H1 (cell line): Measurements from ENCODE around the gene DENND1A. TPM values are rescaled to one million over a fixed set of nuclear protein-coding genes. Genes with fewer than 3 reads are reported as not detected.

Source experiments
- CTCF ChIA-PET: fragments of 300-600 bp; sonication (Branson Sonifier 250); formaldehyde crosslinking; loops from one replicate; lab custom pipeline; 2021; ENCODE audit not compliant: partially characterized antibody; lab: Charles Lee
- POLR2A ChIA-PET: fragments of 300-600 bp; sonication (Branson Sonifier 250); formaldehyde crosslinking; loops from one replicate; lab custom pipeline; 2021; ENCODE audit warnings: inconsistent platforms; ENCODE audit not compliant: partially characterized antibody; lab: Charles Lee
- DNase-seq, 2 experiments: peaks; one replicate each; pipeline versions ENCODE4 v3.0.0 to v3.0.0-alpha.2; 2010 to 2022; ENCODE audit warnings: low spot score in 2 of 2, low read depth in 1 of 2, mixed read lengths in 1 of 2
- FAIRE-seq: peaks from 2 replicates; lab custom pipeline; 2011; peaks lifted over from hg19 to GRCh38; lab: Jason Lieb, UNC
- H2AFZ ChIP-seq: 2 replicates; pipeline ENCODE4 v1.8.1; 2012; ENCODE audit warnings: low read length, inconsistent platforms
- H2AK5ac ChIP-seq: 2 replicates; pipeline ENCODE4 v1.6.1; 2013; ENCODE audit warnings: low read depth, low read length
- H2BK120ac ChIP-seq: replicated peaks from 2 replicates; pipeline ENCODE3; 2013; ENCODE audit warnings: low read depth, low read length, inconsistent platforms
- H2BK12ac ChIP-seq: 2 replicates; pipeline ENCODE4 v1.6.1; 2013; ENCODE audit warnings: low read depth, low read length
- H2BK15ac ChIP-seq: 2 replicates; pipeline ENCODE4 v1.6.1; 2013; ENCODE audit warnings: low read length
- H2BK20ac ChIP-seq: 2 replicates; pipeline ENCODE4 v1.6.1; 2013; ENCODE audit warnings: low read length
- H2BK5ac ChIP-seq: 2 replicates; pipeline ENCODE4 v1.6.1; 2013; ENCODE audit warnings: low read depth, low read length
- H3K14ac ChIP-seq: 2 replicates; pipeline ENCODE4 v1.6.1; 2013; ENCODE audit warnings: inconsistent platforms; ENCODE audit not compliant: insufficient read length
- H3K18ac ChIP-seq: 2 replicates; pipeline ENCODE4 v1.6.1; 2013; ENCODE audit warnings: low read length; ENCODE audit errors: extremely low read depth
- H3K23ac ChIP-seq: 2 replicates; pipeline ENCODE4 v1.6.1; 2013; ENCODE audit warnings: inconsistent platforms; ENCODE audit not compliant: insufficient read length
- H3K23me2 ChIP-seq: 2 replicates; pipeline ENCODE4 v1.6.1; 2013; ENCODE audit warnings: low read depth, low read length
- H3K27ac ChIP-seq: 2 replicates; pipeline ENCODE4 v1.6.1; 2011; ENCODE audit warnings: low read depth, low read length, inconsistent platforms
- H3K27me3 ChIP-seq, 4 experiments: replicated peaks in 1 of 4; 1 replicate in 1 of 4; 2 replicates in 3 of 4; pipeline versions ENCODE4 v1.6.1 to v1.8.1; 2011 to 2013; ENCODE audit warnings: low read length in 3 of 4, mild to moderate bottlenecking in 3 of 4, inconsistent platforms in 2 of 4, mixed read lengths in 2 of 4, moderate library complexity in 1 of 4; ENCODE audit not compliant: control insufficient read depth in 3 of 4, insufficient read depth in 3 of 4; ENCODE audit errors: extremely low read depth in 1 of 4
- H3K36me3 ChIP-seq, 4 experiments: 2 replicates each; pipeline versions ENCODE4 v1.6.1 to v1.8.1; 2011 to 2013; ENCODE audit warnings: mild to moderate bottlenecking in 4 of 4, low read length in 3 of 4, moderate library complexity in 2 of 4, control low read depth in 1 of 4, inconsistent platforms in 1 of 4; ENCODE audit not compliant: insufficient read depth in 4 of 4, control insufficient read depth in 2 of 4
- H3K4ac ChIP-seq: replicated peaks from 2 replicates; pipeline ENCODE3; 2013; ENCODE audit warnings: low read length, low read depth, mixed read lengths, inconsistent platforms; ENCODE audit not compliant: insufficient read length
- H3K4me1 ChIP-seq, 4 experiments: replicated peaks in 1 of 4; 1 replicate in 1 of 4; 2 replicates in 3 of 4; pipeline versions ENCODE4 v1.6.1 to v1.8.1; 2011 to 2013; ENCODE audit warnings: low read length in 3 of 4, inconsistent platforms in 2 of 4, mixed read lengths in 1 of 4; ENCODE audit not compliant: insufficient read depth in 4 of 4, control insufficient read depth in 3 of 4
- H3K4me2 ChIP-seq, 2 experiments: 2 replicates each; pipeline versions ENCODE4 v1.6.1 to v1.8.1; 2011 to 2013; ENCODE audit warnings: low read depth in 2 of 2, low read length in 2 of 2, control low read depth in 1 of 2, inconsistent platforms in 1 of 2, mild to moderate bottlenecking in 1 of 2; ENCODE audit not compliant: insufficient read depth in 1 of 2
- H3K4me3 ChIP-seq, 4 experiments: fragments of 200-600, 300-600 bp in 1 of 4; sonication (generic), shearing (Covaris generic), sonication (Bioruptor Twin) in 1 of 4; 2 replicates each; pipeline versions ENCODE4 v1.5.1 to v1.8.1; 2011 to 2016; ENCODE audit warnings: low read length in 4 of 4, low read depth in 3 of 4, control low read depth in 2 of 4, inconsistent platforms in 2 of 4, mild to moderate bottlenecking in 2 of 4, mixed read lengths in 1 of 4, moderate library complexity in 1 of 4; ENCODE audit not compliant: insufficient read depth in 2 of 4; ENCODE audit errors: extremely low read depth in 1 of 4
- H3K56ac ChIP-seq: replicated peaks from 2 replicates; pipeline ENCODE3; 2013; ENCODE audit warnings: low read depth, mild to moderate bottlenecking, mixed read lengths, low read length, inconsistent platforms; ENCODE audit not compliant: insufficient read length
- H3K79me1 ChIP-seq: 2 replicates; pipeline ENCODE4 v1.6.1; 2013; ENCODE audit warnings: low read depth, low read length, control low read depth
- H3K79me2 ChIP-seq, 2 experiments: 2 replicates each; pipeline versions ENCODE4 v1.6.1 to v1.8.1; 2012 to 2013; ENCODE audit warnings: low read length in 2 of 2, mild to moderate bottlenecking in 2 of 2, inconsistent platforms in 1 of 2; ENCODE audit not compliant: insufficient read depth in 2 of 2, control insufficient read depth in 1 of 2
- H3K9ac ChIP-seq, 4 experiments: replicated peaks in 1 of 4; 1 replicate in 1 of 4; 2 replicates in 3 of 4; pipeline versions ENCODE4 v1.6.1 to v1.8.1; 2011 to 2013; ENCODE audit warnings: low read depth in 3 of 4, low read length in 3 of 4, control low read depth in 2 of 4, mild to moderate bottlenecking in 2 of 4, moderate library complexity in 2 of 4, inconsistent platforms in 1 of 4; ENCODE audit errors: extremely low read depth in 1 of 4
- H3K9me3 ChIP-seq, 2 experiments: 2 replicates each; pipeline versions ENCODE4 v1.6.1 to v1.8.1; 2012 to 2013; ENCODE audit warnings: mild to moderate bottlenecking in 2 of 2, moderate library complexity in 2 of 2, control low read depth in 1 of 2, inconsistent platforms in 1 of 2, low read depth in 1 of 2, low read length in 1 of 2, mixed read lengths in 1 of 2; ENCODE audit not compliant: insufficient read depth in 2 of 2
- H4K20me1 ChIP-seq, 2 experiments: replicated peaks in 1 of 2; 2 replicates each; pipeline versions ENCODE3 to v1.8.1; 2011 to 2013; ENCODE audit warnings: inconsistent platforms in 2 of 2, low read length in 2 of 2, mild to moderate bottlenecking in 1 of 2; ENCODE audit not compliant: insufficient read depth in 2 of 2, control insufficient read depth in 1 of 2
- H4K5ac ChIP-seq: 2 replicates; pipeline ENCODE4 v1.6.1; 2013; ENCODE audit warnings: low read length, low read depth, mixed read lengths, inconsistent platforms; ENCODE audit not compliant: insufficient read length
- H4K8ac ChIP-seq: 2 replicates; pipeline ENCODE4 v1.8.0; 2013; ENCODE audit warnings: mild to moderate bottlenecking, moderate library complexity, low read length, inconsistent platforms; ENCODE audit not compliant: insufficient read depth; ENCODE audit errors: extremely low read depth
- H4K91ac ChIP-seq: replicated peaks from 2 replicates; pipeline ENCODE3; 2013; ENCODE audit warnings: low read length, mixed read lengths, inconsistent platforms; ENCODE audit not compliant: insufficient read length
- BCL11A ChIP-seq, 2 experiments: IDR thresholded peaks; one replicate each; pipeline ENCODE4 v1.6.1; 2011; ENCODE audit warnings: low read depth in 2 of 2, low read length in 2 of 2, mild to moderate bottlenecking in 2 of 2
- BRCA1 ChIP-seq: IDR thresholded peaks from 2 replicates; pipeline ENCODE4 v1.6.1; 2012; ENCODE audit warnings: low read depth, low read length, improper control_type of control experiment
- CBX8 ChIP-seq: fragments of 300-800, 300-1000 bp; sonication (generic); IDR thresholded peaks from 2 replicates; pipeline ENCODE4 v1.7.1; 2016; ENCODE audit warnings: low read depth, low read length, borderline replicate concordance
- CEBPB ChIP-seq: IDR thresholded peaks from 2 replicates; pipeline ENCODE4 v1.6.1; 2012; ENCODE audit warnings: low read depth, low read length
- CHD1 ChIP-seq: IDR thresholded peaks from 2 replicates; pipeline ENCODE4 v1.6.1; 2012; ENCODE audit warnings: low read depth, low read length, improper control_type of control experiment
- EZH2 ChIP-seq: fragments of 200-600 bp; sonication (generic); IDR thresholded peaks from 2 replicates; pipeline ENCODE4 v1.7.1; 2012; ENCODE audit warnings: low read depth, mild to moderate bottlenecking, moderate library complexity, low read length, inconsistent platforms; ENCODE audit not compliant: severe bottlenecking
- MAFK ChIP-seq: IDR thresholded peaks from 2 replicates; pipeline ENCODE4 v1.6.1; 2012; ENCODE audit warnings: low read depth, mild to moderate bottlenecking, improper control_type of control experiment, low read length
- PHF8 ChIP-seq: fragments of 200-600 bp; sonication (generic); conservative IDR thresholded peaks from 2 replicates; pipeline ENCODE4 v1.7.1; 2012; ENCODE audit warnings: low read depth, mild to moderate bottlenecking, inconsistent platforms, low read length, moderate library complexity
- POU5F1 ChIP-seq: IDR thresholded peaks from 2 replicates; pipeline ENCODE4 v1.6.1; 2011; ENCODE audit warnings: low read depth, mild to moderate bottlenecking, low read length, moderate library complexity
- RBBP5 ChIP-seq: IDR thresholded peaks from 2 replicates; pipeline ENCODE4 v1.7.1; 2012; ENCODE audit warnings: low read depth, mild to moderate bottlenecking, inconsistent platforms, low read length, moderate library complexity, borderline replicate concordance
- SIN3A ChIP-seq, 2 experiments: IDR thresholded peaks in 1 of 2; conservative IDR thresholded peaks in 1 of 2; 2 replicates each; pipeline ENCODE4 v1.6.1; 2011 to 2012; ENCODE audit warnings: low read length in 2 of 2, improper control_type of control experiment in 1 of 2, low read depth in 1 of 2, mild to moderate bottlenecking in 1 of 2
- SIRT6 ChIP-seq: IDR thresholded peaks from one replicate; pipeline ENCODE4 v1.7.1; 2012; ENCODE audit warnings: low read length, inconsistent platforms
- SP4 ChIP-seq: IDR thresholded peaks from 2 replicates; pipeline ENCODE4 v1.6.1; 2012; ENCODE audit warnings: low read length, inconsistent platforms
- TCF12 ChIP-seq: IDR thresholded peaks from 2 replicates; pipeline ENCODE4 v1.6.1; 2011; ENCODE audit warnings: low read depth, mild to moderate bottlenecking, low read length
- polyA plus RNA-seq, 7 experiments: library from polyadenylated mRNA; depleted of rRNA in 3 of 7; stranded (reverse) in 5 of 7; unstranded in 2 of 7; fragments of >200 nt in 5 of 7; fragments of 200-250 nt in 2 of 7; gene quantifications; 1 replicate in 5 of 7; 2 replicates in 1 of 7; 4 replicates in 1 of 7; pipeline versions ENCODE4 v1.2.1 to v1.2.3, GENCODE V29; 2011 to 2013; ENCODE audit warnings: missing spikeins in 2 of 7, mixed read lengths in 2 of 7
- total RNA-seq: library from RNA; stranded (reverse); fragmentation: NEBNext Ultra II Directional; extraction: Animal tissue kit (Norgen Biotek cat#: 25700); gene quantifications from 2 replicates; pipeline ENCODE4 v1.2.1, GENCODE V29; 2021
- TF ChIP-seq, protein P1 (sequence below): IDR thresholded peaks from 2 replicates; pipeline ENCODE4 v1.6.1; 2011; ENCODE audit warnings: low read length, improper control_type of control experiment

Gene DENND1A
- total and polyA plus RNA-seq, 2 of the 8 experiments (the other 6 are each of a cell fraction or from before 2014, with no cell fraction given): 24.1 to 26.4 TPM

DNA sequence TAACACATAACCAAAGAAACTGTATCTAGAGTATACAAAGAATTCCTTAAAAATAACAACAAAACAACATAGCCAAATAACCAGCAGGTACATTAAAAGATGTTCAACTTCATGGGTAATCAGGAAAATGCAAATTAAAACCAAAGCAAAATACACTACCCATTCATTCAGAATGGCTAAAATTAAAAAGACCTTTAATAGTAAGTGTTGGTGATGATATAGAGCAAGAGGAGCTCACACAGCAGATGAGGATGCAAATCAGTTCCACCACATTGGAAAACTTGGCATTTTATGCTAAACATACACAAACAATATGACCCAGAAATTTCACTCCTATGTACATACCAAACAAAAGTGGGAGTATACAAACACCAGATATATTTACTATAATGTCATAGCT lies 97.8 kb downstream of the DENND1A start:
- Histone ChIP-seq H3K79me2 (peaks cover 0 to 20% of the 10 kb centered on the region in 2 experiments; a peak in 2 of 4 replicates), H2BK20ac (no peak overlapping the region), H3K9ac (no peak overlapping the region), H3K79me1 (no peaks in the 10 kb centered on the region; the same call in 1 of the 2 replicates), H3K23me2 (no peaks in the 10 kb centered on the region), H4K20me1 (peaks cover 0 to 1% of the 10 kb centered on the region in 2 experiments), H2AFZ (no peak overlapping the region), H3K4me3 (no peak overlapping the region), H3K14ac (no peak overlapping the region), H3K27me3 (no peaks in the 10 kb centered on the region), H4K8ac (no peak overlapping the region), H2AK5ac (no peak overlapping the region), H2BK15ac (no peak overlapping the region), H3K4me1 (peaks cover 3 to 12% (median 6%) of the 10 kb centered on the region in 4 experiments; a peak in 6 of 7 replicates), H4K5ac (no peak overlapping the region), H3K27ac (no peak overlapping the region), H3K56ac (no peak overlapping the region), H3K4me2 (no peak overlapping the region), H2BK12ac (no peak overlapping the region), H2BK120ac (no peak overlapping the region), H3K18ac (no peak overlapping the region), H4K91ac (no peak overlapping the region), H3K36me3 (no peaks in the 10 kb centered on the region; a peak in 2 of 8 replicates), H2BK5ac (no peak overlapping the region), H3K4ac (no peak overlapping the region), H3K23ac (no peak overlapping the region), H3K9me3 (peaks cover 0 to 7% of the 10 kb centered on the region in 2 experiments; a peak in 2 of 4 replicates)
- CTCF ChIA-PET: interaction anchor here (0.7 to 1.4 kb wide), 2 partner anchors 22 to 27 kb away, joined by 3 read pairs; no protein-coding TSS in a partner anchor
- POLR2A ChIA-PET: no interaction called here
- FAIRE-seq (no peak), DNase-seq (no peak)
- no peak for TF ChIP-seq CBX8
- TF ChIP-seq SIN3A (conservative IDR thresholded peaks at IDR 0.05 in 1 of 2, IDR thresholded peaks at IDR 0.05 in 1 of 2; ENCODE audit: low read depth in 1 of 2, low read length in 2 of 2): no peak
- no peak for TF ChIP-seq CEBPB
- no peak for TF ChIP-seq EZH2
- no peak for TF ChIP-seq SIRT6
- TF ChIP-seq, protein P1, sequence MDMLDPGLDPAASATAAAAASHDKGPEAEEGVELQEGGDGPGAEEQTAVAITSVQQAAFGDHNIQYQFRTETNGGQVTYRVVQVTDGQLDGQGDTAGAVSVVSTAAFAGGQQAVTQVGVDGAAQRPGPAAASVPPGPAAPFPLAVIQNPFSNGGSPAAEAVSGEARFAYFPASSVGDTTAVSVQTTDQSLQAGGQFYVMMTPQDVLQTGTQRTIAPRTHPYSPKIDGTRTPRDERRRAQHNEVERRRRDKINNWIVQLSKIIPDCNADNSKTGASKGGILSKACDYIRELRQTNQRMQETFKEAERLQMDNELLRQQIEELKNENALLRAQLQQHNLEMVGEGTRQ: no peak
- no peak for TF ChIP-seq BCL11A (IDR thresholded peaks at IDR 0.05; ENCODE audit: low read depth in 2 of 2, low read length in 2 of 2)
- TF ChIP-seq PHF8: no peak
- no peak for TF ChIP-seq BRCA1
- TF ChIP-seq CHD1: no peak
- no peak for TF ChIP-seq TCF12
- TF ChIP-seq POU5F1: no peak
- TF ChIP-seq MAFK: no peak
- TF ChIP-seq RBBP5: no peak
- TF ChIP-seq SP4: no peak
